Measurements from ENCODE around the gene TRAK1.

TRAK1 gene

GRCh38 chr3:42159706-42160472 lies 68.7 kb downstream of the TRAK1 start:
- DNase-seq = no peak

DNA sequence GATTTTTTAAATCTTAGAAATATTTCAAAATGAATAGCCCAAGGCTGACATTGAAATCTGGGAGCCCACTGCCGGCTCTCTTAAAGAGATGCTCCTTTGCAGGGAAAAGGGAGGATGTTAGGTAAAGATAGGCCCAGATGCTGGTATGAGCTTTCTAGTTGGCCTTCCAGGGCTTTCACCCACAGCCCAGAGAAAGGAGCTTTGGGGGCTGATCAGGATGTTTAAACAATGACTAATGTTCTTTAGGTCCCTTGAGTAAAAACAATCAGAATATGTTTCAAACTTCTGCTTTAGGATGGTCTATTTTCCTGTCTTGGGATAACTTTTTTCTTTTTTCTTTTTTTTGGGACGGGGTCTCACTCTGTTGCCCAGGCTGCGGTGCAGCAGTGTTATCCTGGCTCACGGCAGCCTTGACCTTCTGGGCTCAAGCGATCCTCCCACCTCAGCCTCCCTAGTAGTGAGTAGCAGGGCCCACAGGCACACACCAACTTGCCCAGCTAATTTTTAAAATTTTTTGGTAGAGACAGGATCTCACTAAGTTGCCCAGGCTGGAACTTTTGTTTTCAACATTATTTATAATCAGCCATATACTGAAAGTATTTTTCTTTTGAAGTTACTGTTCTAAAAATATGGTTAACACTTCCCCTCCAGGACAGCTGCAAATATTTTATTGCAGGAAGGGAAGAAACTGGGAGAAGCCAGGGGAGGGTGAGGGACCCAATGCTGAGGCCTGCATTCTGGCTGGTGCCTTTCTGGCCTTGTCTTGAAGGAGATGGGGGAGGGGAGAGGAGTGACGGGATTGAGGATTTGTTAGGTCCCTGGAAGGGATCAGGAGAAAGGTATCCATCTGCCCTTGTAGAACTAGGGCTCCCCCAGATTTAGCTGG lies 70.1 kb downstream of the TRAK1 start:
- no peak for DNase-seq

DNA sequence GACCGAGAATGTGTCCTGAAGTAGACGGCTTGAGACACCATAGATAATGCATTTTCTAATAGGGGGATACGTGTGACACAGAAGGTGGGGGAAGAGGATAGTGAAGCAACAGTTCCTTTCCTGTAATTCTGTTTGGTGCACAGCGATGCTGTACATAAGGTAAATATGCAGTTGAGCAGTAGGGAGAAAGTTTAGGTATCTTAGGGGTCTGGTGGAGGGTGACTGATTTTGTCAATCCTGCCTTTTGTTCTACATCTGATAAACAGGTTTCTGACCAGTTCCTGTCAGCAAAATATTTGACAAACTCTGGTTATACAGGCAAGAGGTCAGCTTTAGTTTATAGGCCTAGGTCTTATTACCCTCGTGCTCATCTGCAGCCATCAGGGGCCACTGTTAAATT lies 71.3 kb downstream of the TRAK1 start:
- DNase-seq = no peak

DNA sequence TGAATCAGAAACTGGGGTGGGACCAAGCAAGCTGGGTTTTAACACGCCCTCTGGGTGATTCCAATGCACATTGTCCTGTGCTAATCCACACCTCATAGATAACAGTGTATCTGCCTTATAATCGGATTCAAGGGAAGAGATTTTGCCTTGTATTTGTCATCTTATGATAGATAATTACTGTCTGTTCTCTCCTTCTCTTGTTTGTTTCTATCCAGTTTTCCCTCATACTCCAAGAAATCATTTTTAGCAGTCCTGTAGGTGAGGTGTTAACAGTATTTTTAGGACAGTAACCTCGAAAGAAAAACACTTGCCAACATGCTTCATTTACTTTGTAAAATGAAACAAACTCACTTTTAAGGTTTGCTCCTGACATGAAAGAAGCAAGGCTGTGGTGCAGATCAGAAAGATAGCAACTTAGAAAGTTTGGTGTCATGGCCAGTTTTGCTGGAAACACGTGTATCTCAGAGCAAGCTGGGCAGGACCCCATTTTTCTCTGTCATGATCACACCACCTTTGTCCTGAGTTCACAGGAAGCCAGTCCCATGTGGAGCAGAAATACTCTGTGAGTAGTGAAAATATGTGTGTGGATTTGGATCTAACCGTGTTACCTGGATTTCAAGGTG lies 72.6 kb downstream of the TRAK1 start:
- DNase-seq = no peak

- no peak for DNase-seq
Observed at GRCh38 chr3:42164656-42165055, 73.5 kb downstream of the TRAK1 start.

- DNase-seq = no peak
Observed at GRCh38 chr3:42165211-42165610, 74.1 kb downstream of the TRAK1 start.

DNA sequence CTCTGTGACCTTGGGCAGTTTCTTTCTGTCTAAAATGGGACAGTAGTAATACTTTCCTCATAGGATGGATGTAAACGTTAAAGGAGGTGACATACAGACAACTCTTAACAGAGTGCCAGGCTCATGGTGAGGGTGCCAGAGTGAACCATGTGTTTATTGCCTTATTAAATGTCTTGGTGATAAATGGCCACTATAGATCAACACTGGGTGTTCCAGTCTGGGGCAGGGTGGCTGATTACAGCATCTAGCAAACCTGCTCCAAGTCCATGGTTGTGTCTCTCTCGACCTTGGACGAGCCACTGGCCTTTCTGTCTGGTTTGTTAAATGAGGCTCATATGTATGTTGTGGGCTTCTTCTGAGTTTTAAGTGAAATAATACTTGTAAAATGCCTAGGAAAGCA lies 75.1 kb downstream of the TRAK1 start:
- no peak for DNase-seq

GRCh38 chr3:42166662-42167300 lies 75.6 kb downstream of the TRAK1 start:
- DNase-seq = no peak

- DNase-seq = no peak
Observed at GRCh38 chr3:42169579-42170120, 78.5 kb downstream of the TRAK1 start.

DNA sequence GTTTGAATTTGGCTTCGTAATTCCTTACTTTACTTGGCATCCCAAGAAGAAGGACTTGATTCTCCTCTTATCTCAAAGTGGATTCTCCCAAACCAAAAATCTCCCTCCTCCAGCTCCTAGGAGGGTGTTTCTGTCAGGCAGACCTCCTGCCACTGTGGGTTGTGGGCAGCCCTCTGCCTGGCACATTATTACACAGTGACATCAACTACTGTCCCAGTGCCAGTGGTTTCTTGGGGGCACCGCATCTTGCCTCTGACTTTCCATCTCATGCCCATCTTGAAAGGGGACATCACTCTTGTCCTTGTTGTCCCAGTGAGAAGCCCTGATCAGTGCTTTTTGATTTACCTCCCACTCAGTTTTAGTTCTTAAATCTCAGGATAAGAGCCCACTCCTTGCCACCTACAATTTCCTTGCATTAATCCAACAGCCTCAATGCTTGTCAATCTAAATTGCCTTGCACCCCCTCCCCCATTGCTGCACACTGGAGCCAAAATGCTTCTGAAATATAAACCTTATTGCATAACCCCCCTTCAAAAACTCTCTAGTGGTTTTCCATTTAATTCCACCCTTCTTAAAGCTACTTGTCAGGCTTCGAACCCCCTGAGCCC lies 81.0 kb downstream of the TRAK1 start:
- no peak for DNase-seq

DNA sequence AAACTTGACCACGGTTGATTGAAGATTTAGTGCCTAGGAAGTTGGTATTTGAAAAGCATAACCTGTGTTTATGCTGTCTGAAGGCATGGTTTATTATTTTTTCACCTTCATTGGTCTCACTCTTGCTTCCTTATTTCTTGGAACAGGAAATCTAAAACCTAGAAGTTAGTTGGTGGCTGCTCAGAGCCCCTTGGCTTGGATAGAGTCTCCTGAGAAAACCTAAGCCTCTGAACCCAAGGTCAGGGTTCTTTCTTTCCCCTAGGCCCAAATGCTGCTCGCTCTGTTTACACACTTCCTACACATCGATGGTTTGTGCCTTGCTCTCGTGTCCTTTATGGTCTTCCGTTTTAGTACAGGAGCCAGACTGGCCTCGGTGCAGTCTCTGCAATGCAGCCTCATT lies 82.2 kb downstream of the TRAK1 start:
- no peak for DNase-seq

DNA sequence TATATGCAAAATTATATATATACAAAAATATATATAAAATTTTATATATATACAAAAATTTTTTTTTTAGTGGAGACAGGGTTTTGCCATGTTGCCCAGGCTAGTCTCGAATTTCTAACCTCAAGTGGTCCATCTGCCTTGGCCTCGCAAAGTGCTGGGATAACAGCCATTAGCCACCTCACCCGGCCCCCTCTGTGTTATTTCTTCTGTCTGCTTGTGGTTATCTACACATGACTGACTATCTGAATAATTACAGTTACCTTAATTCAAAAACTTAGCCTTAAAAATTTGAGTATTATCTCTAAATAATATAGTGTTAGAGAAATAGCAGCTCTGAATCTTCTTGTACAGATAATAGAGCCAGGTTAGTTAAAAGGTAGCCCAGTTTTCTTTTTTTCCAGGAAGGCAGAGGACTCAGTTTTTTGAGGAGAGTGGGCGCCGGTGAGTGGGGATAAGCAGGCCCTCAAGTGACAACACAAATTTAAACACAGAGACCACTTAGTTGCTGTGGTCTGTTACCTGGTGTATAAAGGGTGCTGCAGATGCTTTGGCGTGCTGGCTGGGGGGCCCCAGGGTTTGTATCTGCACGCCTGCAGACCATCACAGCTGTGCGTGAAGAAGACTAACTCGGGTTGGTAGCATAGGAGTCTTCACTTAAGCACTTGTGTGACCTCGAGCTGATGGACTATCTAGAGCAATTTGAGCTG lies 83.7 kb downstream of the TRAK1 start:
- no peak for DNase-seq

DNA sequence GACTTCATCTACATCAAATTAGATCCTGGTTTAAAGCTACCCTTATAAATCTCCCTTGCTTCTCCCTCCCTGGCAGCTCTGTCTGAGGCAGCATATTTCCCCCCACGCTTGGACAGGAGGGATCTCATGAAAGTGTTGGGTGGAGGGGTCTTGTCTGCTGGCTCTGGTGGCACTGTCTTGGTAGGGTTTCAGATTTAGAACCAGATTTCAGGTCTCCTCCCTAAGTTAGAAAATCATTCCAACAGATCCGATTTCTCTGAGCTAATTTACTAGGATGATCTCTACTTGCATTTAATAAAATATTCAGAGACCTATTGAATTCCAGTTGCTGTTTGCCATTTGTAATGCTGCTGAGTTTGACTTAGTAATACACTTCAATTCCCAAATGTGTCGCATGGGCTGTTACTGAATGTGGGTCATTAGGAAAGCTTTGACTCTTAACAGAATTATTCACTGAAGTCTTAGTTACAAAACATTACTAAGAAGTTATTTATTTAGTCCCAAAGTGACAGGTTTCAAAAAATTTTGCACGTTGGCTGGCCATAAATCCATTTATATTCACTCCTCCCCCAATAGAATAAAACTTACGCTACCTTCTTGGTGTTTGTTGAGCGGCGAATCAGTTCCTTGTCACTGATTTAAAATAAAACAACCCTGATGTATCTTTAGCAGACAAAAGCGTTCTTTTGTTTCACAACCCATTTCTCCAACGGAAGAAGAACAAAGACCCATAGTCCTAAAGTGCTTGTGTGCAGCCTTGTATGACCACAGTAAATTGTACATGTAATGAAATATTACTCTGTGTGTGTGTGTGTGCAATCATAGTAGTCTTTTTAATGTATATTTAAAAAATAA lies 84.5 kb downstream of the TRAK1 start:
- no peak for DNase-seq

- DNase-seq = no peak
Observed at GRCh38 chr3:42176242-42177034, 85.3 kb downstream of the TRAK1 start.

- no peak for DNase-seq
Observed at GRCh38 chr3:42177068-42177800, 86.1 kb downstream of the TRAK1 start.

DNA sequence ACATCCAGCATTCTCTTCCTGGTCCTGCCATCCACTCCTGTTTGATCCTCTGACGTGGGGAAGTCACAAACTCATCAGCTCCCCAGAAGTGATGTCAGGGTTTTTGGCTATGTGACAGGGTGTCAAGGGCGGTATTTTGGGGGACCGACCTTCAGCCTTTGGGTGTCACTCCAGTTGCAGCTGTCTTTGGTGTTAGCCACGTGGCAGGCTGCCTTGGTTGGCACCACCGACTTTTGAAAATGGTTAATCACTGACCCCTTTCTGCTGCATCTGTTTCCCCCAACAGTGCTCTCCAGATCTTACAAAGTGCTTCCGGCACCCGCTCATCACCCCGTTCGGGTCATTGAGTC lies 86.6 kb downstream of the TRAK1 start:
- no peak for DNase-seq

DNA sequence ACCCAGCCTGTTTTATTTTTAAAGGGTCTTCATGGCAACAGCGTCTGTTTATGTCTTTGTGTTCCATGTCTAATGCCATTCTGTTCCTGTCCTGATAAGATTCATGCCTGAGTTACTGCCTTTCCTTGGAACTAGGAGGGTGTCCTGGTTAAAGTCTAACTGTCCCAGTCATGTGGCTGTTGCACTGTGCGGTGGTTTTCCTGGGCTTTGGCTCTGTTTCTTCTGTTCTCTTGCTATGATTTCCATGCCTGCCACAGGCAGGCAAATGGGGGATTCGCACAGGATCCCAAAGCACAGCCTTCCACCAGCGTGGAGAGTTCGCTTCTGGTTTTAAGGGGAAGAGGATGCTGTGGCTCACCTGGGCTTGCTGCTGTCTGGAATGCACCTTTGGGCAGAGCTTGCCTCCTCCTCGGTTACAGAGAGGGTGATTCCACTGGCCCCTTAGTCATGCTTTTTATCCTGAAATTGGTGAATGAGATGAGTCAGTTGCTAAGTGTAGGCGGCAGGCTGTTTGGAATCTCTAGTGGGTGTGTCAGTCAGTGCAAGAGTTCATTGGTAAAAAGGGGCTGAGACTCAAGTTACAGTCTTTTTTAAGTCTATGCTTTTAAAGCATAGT lies 88.1 kb downstream of the TRAK1 start:
- DNase-seq = no peak

- no peak for DNase-seq
Observed at GRCh38 chr3:42180901-42181300, 89.7 kb downstream of the TRAK1 start.

GRCh38 chr3:42182555-42182954 lies 91.4 kb downstream of the TRAK1 start:
- DNase-seq = no peak

Measured in cortex of kidney (tissue), 1 donor.